SH-SY5Y (cell line): ENCODE measurements around the gene ABCC9.

Experiments
- GATA2 ChIP-seq: IDR thresholded peaks from 2 replicates; pipeline ENCODE4 v1.6.1; 2011; ENCODE audit warnings: mild to moderate bottlenecking, low read depth, low read length
- GATA3 ChIP-seq: IDR thresholded peaks from 2 replicates; pipeline ENCODE4 v1.6.1; 2011; ENCODE audit warnings: low read depth, mild to moderate bottlenecking, low read length, moderate library complexity

ABCC9 gene

DNA sequence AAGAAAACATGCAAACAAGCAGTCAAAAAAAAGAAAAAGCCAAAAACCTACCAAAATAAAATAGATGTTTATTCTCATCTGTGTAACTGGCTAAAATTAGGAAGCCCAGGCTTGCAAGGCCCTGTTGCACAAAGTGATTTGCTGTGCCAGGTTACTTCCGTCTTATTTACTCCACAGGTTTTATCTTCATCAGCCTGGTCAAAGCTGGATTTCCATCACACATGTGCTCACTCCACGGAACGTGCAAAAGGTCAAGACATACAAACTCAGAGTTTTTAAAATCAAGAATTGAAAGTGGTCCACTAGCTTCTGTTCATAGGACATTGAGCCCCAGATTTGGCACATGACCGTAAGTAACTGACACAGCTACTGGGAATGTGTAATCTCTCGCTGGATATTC is 181.5 kb downstream of the ABCC9 start:
- TF ChIP-seq GATA3 (no peak), GATA2 (no peak)

DNA sequence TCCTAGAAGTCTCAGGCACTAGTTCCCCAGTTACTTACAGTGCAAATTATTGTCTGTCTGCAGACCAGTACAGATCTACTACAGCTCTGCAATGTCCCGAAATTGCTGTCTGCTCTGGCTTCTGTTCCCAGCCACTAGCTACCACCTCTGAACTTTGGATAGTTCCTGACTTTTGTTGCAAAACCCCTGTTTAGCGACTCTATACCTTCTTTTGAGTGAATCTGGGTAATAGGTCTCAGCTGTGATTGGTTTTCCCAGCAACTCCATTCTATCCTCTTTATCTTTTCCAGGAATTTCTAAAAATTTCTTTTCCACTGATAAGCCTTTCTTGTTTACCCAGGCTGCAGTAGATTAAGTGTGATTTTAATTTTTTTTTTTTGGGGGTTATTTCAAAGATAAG is 183.5 kb downstream of the ABCC9 start:
- no peak for TF ChIP-seq GATA2
- no peak for TF ChIP-seq GATA3

DNA sequence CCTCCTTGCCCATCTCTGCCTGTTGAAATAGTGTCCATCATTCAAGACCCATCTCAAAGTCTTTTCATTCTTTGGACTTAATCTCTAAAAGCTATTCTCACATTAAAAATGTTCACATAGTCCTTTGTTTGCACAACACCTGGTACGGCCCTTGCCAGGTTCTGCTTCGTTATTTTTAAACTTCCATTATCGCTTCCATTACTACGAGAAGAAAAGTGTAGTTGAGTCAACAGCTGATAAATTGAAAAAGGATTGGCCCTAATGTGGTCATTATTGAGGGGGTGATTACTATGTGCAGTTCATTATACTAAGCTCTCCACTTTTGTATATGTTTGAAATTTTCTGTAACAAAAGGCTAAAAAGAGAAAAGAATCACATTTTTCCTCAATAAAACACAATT is 184.5 kb downstream of the ABCC9 start:
- TF ChIP-seq GATA2 (no peak), GATA3 (no peak)

DNA sequence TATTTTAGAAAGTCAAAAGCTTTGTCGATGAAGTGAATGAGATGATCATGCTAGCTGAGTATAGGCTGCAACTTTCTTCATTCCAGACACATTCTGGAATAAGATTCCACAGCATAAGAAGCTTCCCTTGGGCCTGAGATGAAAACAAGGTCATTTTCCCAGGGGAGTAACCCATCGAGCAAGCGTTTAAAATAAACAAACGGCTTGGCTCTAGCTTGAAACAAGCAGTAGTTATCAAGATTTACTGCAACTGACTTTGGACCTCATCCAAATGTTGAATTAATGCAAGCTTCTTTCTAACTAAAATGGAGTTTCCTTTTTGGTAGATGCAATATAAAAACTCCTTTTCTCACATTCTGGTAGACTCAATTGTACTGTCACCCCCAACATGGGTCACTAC is 189.7 kb downstream of the ABCC9 start:
- TF ChIP-seq GATA2 (no peak; the same call in 1 of the 2 replicates), GATA3 (no peak)
